ENCODE results near the gene ARHGAP21.
"Not testable (repeated sequence)": the region's sequence is repeated elsewhere in the genome, so short reads cannot be mapped to it uniquely, and the experiment has no call there.

ARHGAP21 gene

GRCh38 chr10:24622781-24623301, 100.8 kb downstream of the ARHGAP21 start:
- H3K4me3 ChIP-seq, result 0 out of 2 replicates have a peak overlapping the region, but pooled peaks have one; percentile 6
- peaks cover 37% of the 10 kb centered on the region for H3K4me1 ChIP-seq
- H4K20me1 ChIP-seq, result no peaks in the 10 kb centered on the region; the same call in 1 of the 2 replicates
- H3K9me3 ChIP-seq, result no peaks in the 10 kb centered on the region
- no peak for TF ChIP-seq Cebpa-rat (IDR thresholded peaks at IDR 0.05)
- H3K27ac ChIP-seq, result no peak overlapping the region
- H3K27me3 ChIP-seq, result no peaks in the 10 kb centered on the region
- H3K36me3 ChIP-seq, result peaks cover 13% of the 10 kb centered on the region; the same call in 1 of the 2 replicates
- H3K9ac ChIP-seq, result peak overlapping the region; percentile 13; the same call in 1 of the 2 replicates
- H3K4me2 ChIP-seq, result peak overlapping the region; percentile 77

GRCh38 chr10:24621035-24621795, 102.5 kb downstream of the ARHGAP21 start:
- H3K36me3 ChIP-seq, result peaks cover 15% of the 10 kb centered on the region; the same call in 1 of the 2 replicates
- not testable (repeated sequence) for H3K27me3 ChIP-seq, H4K20me1 ChIP-seq, H3K27ac ChIP-seq, H3K9ac ChIP-seq, H3K4me3 ChIP-seq, H3K4me2 ChIP-seq, H3K9me3 ChIP-seq
- H3K4me1 ChIP-seq, result peaks cover 37% of the 10 kb centered on the region

- peaks cover 37% of the 10 kb centered on the region for H3K4me1 ChIP-seq
- not testable (repeated sequence) for H3K4me3 ChIP-seq, H3K27me3 ChIP-seq, H4K20me1 ChIP-seq, H3K4me2 ChIP-seq, H3K9ac ChIP-seq, H3K9me3 ChIP-seq, H3K27ac ChIP-seq
- H3K36me3 ChIP-seq, result peaks cover 15% of the 10 kb centered on the region; the same call in 1 of the 2 replicates
Observed at GRCh38 chr10:24619994-24620310, 103.7 kb downstream of the ARHGAP21 start.

- Histone ChIP-seq H3K4me1 (peaks cover 37% of the 10 kb centered on the region), H3K36me3 (peaks cover 15% of the 10 kb centered on the region; the same call in 1 of the 2 replicates)
Observed at GRCh38 chr10:24619291-24619993, 104.2 kb downstream of the ARHGAP21 start.

GRCh38 chr10:24618401-24618800, 105.3 kb downstream of the ARHGAP21 start:
- Histone ChIP-seq H3K36me3 (peaks cover 15% of the 10 kb centered on the region; the same call in 1 of the 2 replicates), H3K4me1 (peaks cover 27% of the 10 kb centered on the region), H3K4me2 (peak overlapping the region; percentile 33), H4K20me1 (no peaks in the 10 kb centered on the region; the same call in 1 of the 2 replicates), H3K9me3 (no peaks in the 10 kb centered on the region), H3K4me3 (no peak overlapping the region), H3K27me3 (no peaks in the 10 kb centered on the region), H3K9ac (no peak overlapping the region), H3K27ac (no peak overlapping the region)
- TF ChIP-seq Cebpa-rat (IDR thresholded peaks at IDR 0.05), result no peak

More at GRCh38 chr10:24619291-24619993, 104.2 kb downstream of the ARHGAP21 start:
- not testable (repeated sequence) for H3K27me3 ChIP-seq, H3K9me3 ChIP-seq, H3K27ac ChIP-seq, H3K9ac ChIP-seq, H4K20me1 ChIP-seq, H3K4me2 ChIP-seq, H3K4me3 ChIP-seq

- peaks cover 15% of the 10 kb centered on the region; the same call in 1 of the 2 replicates for H3K36me3 ChIP-seq
- no peaks in the 10 kb centered on the region for H3K9me3 ChIP-seq
- TF ChIP-seq Cebpa-rat (IDR thresholded peaks at IDR 0.05), result no peak
- H3K27ac ChIP-seq, result no peak overlapping the region
- no peak overlapping the region for H3K4me3 ChIP-seq
- no peak overlapping the region for H3K9ac ChIP-seq
- H3K4me2 ChIP-seq, result no peak overlapping the region
- H3K4me1 ChIP-seq, result peaks cover 22% of the 10 kb centered on the region
- H3K27me3 ChIP-seq, result no peaks in the 10 kb centered on the region
- H4K20me1 ChIP-seq, result no peaks in the 10 kb centered on the region; the same call in 1 of the 2 replicates
Observed at GRCh38 chr10:24617771-24618396, 105.8 kb downstream of the ARHGAP21 start.

GRCh38 chr10:24616536-24616935, 107.2 kb downstream of the ARHGAP21 start:
- Histone ChIP-seq H3K9ac (no peak overlapping the region), H3K9me3 (no peaks in the 10 kb centered on the region), H3K27me3 (no peaks in the 10 kb centered on the region), H3K4me2 (no peak overlapping the region), H3K4me1 (peaks cover 9% of the 10 kb centered on the region), H4K20me1 (no peaks in the 10 kb centered on the region), H3K27ac (no peak overlapping the region), H3K4me3 (no peak overlapping the region), H3K36me3 (peaks cover 15% of the 10 kb centered on the region; the same call in 1 of the 2 replicates)
- TF ChIP-seq Cebpa-rat (IDR thresholded peaks at IDR 0.05), result no peak

- Histone ChIP-seq H3K9me3 (no peaks in the 10 kb centered on the region), H3K36me3 (peaks cover 15% of the 10 kb centered on the region), H3K4me1 (no peaks in the 10 kb centered on the region), H3K27ac (no peak overlapping the region), H3K4me3 (no peak overlapping the region), H4K20me1 (no peaks in the 10 kb centered on the region), H3K4me2 (no peak overlapping the region), H3K27me3 (no peaks in the 10 kb centered on the region), H3K9ac (no peak overlapping the region)
- no peak for TF ChIP-seq Cebpa-rat (IDR thresholded peaks at IDR 0.05)
Observed at GRCh38 chr10:24606021-24606420, 117.7 kb downstream of the ARHGAP21 start.

- Histone ChIP-seq H3K4me1 (no peaks in the 10 kb centered on the region), H4K20me1 (no peaks in the 10 kb centered on the region), H3K36me3 (peaks cover 24% of the 10 kb centered on the region), H3K9me3 (no peaks in the 10 kb centered on the region), H3K9ac (no peak overlapping the region), H3K4me3 (no peak overlapping the region), H3K27me3 (no peaks in the 10 kb centered on the region), H3K4me2 (no peak overlapping the region), H3K27ac (no peak overlapping the region)
- TF ChIP-seq Cebpa-rat (IDR thresholded peaks at IDR 0.05), result no peak
Observed at GRCh38 chr10:24605141-24605540, 118.5 kb downstream of the ARHGAP21 start.

GRCh38 chr10:24603333-24603732, 120.4 kb downstream of the ARHGAP21 start:
- Histone ChIP-seq H3K27me3 (no peaks in the 10 kb centered on the region), H3K4me3 (no peak overlapping the region), H4K20me1 (no peaks in the 10 kb centered on the region), H3K4me2 (no peak overlapping the region), H3K36me3 (peaks cover 42% of the 10 kb centered on the region), H3K27ac (no peak overlapping the region), H3K9ac (no peak overlapping the region), H3K9me3 (no peaks in the 10 kb centered on the region), H3K4me1 (no peaks in the 10 kb centered on the region)
- no peak for TF ChIP-seq Cebpa-rat (IDR thresholded peaks at IDR 0.05)

Measured in BLaER1 (cell line).